Stimulated activated CD4-positive, alpha-beta T cell treated with anti-CD3 and anti-CD28 coated beads, Interleukin-4, amount 100 ng/mL, for 4 hours (primary cell): ENCODE results near the gene CST3.
"Not testable (repeated sequence)": the region's sequence is repeated elsewhere in the genome, so short reads cannot be mapped to it uniquely, and the experiment has no call there.

Source experiments
- DNase-seq, 2 experiments: peaks; one replicate each; pipeline ENCODE4 v3.0.0-alpha.2; 2020

Gene CST3

GRCh38 chr20:23640671-23641667 is 3.2 kb upstream of the CST3 start:
- DNase-seq: no peak

GRCh38 chr20:23640018-23640601 is 2.4 kb upstream of the CST3 start:
- DNase-seq: no peak

- no peak for DNase-seq
Measured at GRCh38 chr20:23639490-23639958, 1.8 kb upstream of the CST3 start.

- DNase-seq: no peak
Measured at GRCh38 chr20:23638309-23638708, 554 bp upstream of the CST3 start.

- DNase-seq: no peak
Measured at GRCh38 chr20:23636908-23637281, 860 bp downstream of the CST3 start.

GRCh38 chr20:23636182-23636907 is 1.4 kb downstream of the CST3 start:
- no peak for DNase-seq

- DNase-seq: not testable (repeated sequence)
Measured at GRCh38 chr20:23635768-23636090, 2.0 kb downstream of the CST3 start.

- no peak for DNase-seq
Measured at GRCh38 chr20:23634985-23635767, 2.6 kb downstream of the CST3 start.

- DNase-seq: no peak
Measured at GRCh38 chr20:23634044-23634801, 3.5 kb downstream of the CST3 start.

GRCh38 chr20:23632711-23633573 is 4.8 kb downstream of the CST3 start:
- no peak for DNase-seq

GRCh38 chr20:23631981-23632710 is 5.6 kb downstream of the CST3 start:
- no peak for DNase-seq

- DNase-seq: no peak
Measured at GRCh38 chr20:23631226-23631822, 6.4 kb downstream of the CST3 start.

GRCh38 chr20:23630392-23630849 is 7.3 kb downstream of the CST3 start:
- DNase-seq: no peak

- no peak for DNase-seq
Measured at GRCh38 chr20:23629542-23630391, 8.0 kb downstream of the CST3 start.

GRCh38 chr20:23629017-23629541 is 8.7 kb downstream of the CST3 start:
- DNase-seq: no peak

- no peak for DNase-seq
Measured at GRCh38 chr20:23628402-23629016, 9.2 kb downstream of the CST3 start.

GRCh38 chr20:23627501-23627900 is 10.3 kb downstream of the CST3 start:
- DNase-seq: no peak

GRCh38 chr20:23626040-23626620 is 11.6 kb downstream of the CST3 start:
- no peak for DNase-seq
